COR-L47 (cell line): Measurements from ENCODE around the gene CYB5R2.
A peak's percentile ranks its signal among the peaks of the same experiment; 100 is the strongest.
"Not testable (repeated sequence)": the region's sequence is repeated elsewhere in the genome, so short reads cannot be mapped to it uniquely, and the experiment has no call there.

Experiments
- DNase-seq: peaks from one replicate; lab custom pipeline; 2025; lab: John Stamatoyannopoulos, UW

Gene CYB5R2

DNA sequence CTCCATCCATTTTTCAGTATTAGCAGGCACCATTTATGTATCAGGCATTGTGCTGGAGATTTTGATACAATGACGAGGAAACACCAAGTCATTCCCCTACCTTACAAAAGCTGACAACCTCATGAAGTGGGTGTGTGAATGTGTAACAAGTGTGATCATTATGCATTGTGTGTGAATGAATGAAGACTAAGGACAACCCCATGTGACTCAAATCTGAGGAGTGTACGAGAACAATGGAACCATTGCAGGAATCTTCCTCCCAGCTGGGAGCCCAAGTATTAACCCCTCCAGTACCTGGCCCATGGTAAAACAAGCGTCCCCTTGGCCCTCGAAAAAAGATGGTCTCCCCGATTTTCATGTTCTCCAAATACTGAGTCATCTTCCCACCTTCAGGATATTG lies 4.4 kb downstream of the CYB5R2 start:
- DNase-seq, result no peak

DNA sequence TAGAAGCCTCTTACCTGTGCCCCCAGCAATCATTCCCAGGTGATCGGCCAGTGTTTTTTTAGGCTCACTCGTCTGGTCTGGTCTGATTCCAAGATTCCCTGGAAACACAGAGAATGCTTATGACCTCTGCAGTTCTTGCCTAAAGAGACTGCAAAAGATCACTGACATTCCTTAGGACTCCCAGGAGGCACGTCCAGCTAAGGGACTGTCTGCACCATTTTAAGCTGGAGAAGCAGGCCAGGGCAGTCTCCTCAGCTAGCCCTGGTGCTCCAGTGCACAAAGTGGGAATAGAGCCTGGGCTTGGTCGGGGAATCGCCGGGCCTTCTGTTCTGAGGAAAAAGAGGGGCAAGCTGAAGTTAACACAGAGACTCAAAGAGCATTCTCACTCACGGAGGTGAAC lies 4.8 kb downstream of the CYB5R2 start:
- DNase-seq, result no peak

DNA sequence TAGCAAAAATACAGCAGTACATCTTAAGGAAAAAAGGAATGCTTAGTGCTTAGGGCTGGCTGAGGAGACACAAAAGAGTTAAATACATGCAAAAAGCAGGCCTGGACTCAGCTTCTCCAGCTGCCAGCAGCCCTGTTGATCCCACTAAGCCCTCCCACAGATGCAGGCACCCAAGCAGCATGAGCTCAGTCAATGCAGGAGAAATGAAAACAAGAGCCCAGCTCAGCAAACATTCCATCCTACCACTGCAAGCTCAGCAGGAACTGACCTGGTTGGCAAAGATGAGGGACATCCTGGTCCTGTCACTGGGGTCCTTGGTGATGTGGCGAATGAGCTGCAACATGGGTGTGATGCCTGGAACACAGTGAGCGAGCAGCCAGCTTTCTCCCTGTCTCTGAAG lies 5.8 kb downstream of the CYB5R2 start:
- no peak for DNase-seq

DNA sequence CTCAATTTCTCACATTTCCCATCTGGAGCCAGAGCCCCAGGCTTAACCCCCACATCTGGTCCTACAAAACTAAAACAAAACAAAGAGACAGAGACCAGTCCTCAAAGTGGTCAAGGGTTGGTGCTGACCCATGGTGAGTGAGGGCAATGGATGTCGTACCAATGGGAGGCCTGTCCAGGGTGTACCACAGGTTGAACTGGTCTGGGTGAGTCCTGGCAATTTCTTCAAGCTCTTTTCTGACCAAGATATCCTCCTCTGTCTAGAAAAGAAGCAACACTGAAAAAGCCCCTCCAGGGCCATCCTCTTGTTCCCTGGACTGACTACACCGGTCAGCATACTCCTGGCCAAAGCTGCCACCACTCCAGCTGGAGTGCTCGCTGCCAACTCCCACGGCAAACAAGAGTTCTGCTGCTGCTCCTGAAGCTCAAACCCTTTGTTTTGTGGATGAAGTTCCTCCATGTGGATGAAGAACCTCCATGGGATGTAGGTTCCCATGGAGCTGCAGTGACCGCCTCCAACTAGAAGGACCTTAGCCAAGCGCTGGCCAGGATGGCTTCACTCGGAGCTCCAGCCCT lies 6.9 kb downstream of the CYB5R2 start:
- DNase-seq, result no peak

DNA sequence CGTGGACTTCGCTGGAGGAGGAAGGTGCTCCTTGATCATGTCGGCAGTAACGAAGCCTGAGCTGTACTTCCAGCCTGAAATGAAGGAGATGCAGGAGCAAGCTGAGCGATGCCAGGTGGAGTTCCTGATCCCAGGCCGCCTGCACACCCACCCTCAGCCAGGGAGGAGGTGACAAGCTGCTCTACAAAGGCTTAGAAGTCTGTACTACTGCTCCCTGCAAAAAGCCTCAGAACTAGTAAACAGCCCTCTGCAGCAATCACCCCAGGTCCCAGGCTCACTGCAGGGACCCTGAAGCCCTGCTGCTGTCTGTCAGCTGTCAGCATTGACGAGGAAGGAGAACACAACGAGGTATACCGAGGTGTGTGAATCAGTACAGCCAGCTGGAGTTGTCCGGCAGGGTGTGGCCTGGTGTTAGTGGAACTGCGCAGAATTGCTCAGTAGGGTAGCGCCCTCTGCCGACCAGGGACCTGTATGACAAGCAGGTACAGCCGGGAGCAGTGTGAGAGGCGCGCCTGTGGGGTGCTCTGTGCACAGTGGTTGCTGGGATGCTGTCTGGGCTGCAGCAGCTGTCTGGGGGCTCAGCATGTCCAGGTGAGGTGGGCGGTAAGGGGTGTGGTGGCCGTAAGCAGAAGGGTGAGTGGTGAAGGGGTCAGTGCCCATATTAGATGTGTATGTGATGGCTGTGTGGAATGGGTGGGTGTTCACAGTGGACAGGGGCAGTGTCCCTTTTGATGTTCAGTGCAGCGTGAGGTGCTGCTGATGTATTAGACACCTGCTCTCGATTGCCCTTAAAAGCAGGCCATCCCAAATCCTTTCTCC lies 7.6 kb downstream of the CYB5R2 start:
- peak; percentile 49 for DNase-seq

DNA sequence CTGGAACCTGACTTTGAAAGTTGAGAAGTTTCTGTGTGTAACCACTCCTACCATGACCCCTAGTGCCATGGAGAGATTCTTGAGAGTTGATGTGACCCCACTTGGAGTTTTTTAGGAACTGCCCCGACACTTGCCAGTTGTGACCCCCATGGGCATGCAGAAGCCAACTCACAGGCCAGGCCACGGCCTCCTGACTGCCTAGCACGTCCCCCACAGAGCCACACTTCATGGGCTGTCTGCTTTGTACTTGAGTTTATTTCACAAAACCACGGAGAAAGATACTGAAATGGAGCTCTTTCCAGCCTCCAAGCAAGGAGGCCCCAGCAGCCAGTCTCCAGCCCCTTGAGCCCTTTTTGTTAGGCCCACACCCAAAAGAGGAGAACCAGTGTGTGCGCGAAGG lies 8.4 kb downstream of the CYB5R2 start:
- no peak for DNase-seq

DNA sequence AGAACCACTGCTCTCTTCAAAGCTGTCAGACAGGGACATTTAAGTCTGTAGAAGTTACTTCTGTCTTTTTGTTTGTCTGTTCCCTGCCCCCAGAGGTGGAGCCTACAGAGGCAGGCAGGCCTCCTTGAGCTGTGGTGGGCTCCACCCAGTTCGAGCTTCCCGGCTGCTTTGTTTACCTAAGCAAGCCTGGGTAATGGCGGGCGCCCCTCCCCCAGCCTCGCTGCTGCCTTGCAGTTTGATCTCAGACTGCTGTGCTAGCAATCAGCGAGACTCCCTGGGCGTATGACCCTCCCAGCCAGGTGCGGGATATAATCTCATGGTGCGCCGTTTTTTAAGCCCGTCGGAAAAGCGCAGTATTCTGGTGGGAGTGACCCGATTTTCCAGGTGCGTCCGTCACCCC lies 9.8 kb downstream of the CYB5R2 start:
- not testable (repeated sequence) for DNase-seq

DNA sequence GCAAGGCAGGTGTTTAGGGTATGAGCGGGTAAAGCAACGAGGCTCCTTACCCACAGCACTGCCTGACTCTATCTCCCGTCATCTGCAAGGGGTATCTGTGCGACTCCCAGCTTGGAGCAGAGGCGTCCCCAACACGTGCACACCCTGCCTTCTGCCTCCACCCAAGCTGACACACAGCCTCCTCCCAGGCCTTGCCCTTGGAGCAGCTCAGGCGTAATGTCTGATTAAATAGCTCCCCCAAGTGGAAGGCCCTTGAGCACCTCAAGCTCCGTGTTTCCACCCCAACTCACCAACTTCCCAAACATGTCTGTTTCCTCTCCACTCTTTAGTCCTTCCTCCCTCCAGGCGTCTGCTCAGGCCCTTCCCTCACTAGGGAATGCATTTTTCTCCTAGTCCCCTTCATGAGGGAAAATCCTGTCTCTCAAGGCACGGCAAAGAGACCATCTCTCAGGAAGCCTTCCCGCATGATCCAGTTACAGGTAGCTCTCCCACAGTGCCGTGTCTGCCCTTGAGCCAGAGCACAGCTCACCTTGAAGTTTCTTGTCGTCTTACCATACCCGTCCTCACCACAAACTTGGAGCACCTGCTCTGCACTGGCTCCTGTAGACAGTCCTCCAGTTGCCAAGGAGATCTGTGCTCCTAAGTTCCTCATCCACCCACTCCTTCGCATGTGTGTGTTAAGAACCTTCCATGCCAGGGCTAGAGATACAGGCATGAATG lies 15.8 kb downstream of the CYB5R2 start:
- DNase-seq, result no peak

DNA sequence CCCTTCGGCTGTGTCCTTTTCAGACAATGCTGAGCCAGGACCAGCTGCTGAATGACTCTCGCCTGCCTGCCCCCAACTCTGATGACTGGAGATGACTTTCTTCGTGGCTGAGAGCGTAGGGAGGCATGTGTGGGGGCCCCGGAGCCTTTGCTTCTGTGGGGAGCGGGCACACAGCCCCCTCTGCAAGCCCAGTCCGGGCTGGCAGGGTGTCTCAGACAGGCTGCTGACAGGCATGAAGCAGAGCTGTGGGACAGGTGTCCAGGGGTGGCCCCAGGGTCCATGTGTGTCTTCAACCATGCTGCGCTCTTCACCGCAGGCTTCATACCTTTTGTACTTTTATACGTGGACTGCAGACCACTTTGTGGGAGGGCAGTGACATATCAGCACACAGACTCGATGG lies 16.6 kb downstream of the CYB5R2 start:
- no peak for DNase-seq

DNA sequence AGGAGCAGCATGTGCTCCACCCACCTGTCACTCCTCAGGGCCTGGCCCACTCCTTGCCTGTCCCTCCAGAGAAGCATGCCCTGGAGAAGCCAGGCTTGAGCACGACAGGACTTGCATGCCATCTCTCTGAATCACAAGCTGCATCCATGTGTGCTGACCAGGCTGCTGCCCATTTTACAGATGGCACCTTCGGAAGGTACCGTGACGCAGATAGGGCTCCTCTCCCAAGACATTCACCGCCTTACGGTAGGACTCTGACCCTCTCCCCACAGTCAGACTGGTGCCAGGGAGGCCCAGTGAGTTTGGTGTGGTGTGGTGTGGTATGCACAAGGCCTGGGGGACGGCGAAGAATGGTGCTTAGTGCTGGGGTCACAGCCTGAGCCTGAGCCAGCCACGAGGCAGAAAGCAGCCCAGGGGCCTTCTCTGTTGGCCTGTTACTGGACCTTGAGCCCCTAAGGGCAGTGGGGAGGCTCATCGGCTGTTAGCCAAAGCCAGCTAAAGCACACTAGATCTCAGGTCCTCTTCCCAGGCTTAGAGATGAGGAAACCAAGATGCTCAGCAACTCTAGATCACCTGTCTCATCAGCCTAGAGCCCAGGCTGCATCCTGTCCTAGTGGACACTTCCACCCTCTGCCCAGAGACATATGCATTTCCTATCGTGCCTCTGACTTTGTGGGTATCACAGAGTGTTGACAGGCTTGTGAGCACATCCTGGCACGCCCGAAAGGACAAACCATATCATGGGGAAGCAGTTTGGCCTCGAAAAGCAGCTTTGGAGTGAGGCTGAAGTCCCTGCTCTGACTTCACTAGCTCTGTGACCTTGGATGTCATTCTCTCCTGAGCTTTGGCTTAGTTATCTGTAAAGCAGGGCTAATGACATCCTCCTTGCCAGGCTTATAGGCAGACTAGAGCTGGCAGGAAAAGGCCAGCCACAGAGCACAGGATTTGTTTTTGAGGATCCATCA lies 17.8 kb downstream of the CYB5R2 start:
- no peak for DNase-seq

DNA sequence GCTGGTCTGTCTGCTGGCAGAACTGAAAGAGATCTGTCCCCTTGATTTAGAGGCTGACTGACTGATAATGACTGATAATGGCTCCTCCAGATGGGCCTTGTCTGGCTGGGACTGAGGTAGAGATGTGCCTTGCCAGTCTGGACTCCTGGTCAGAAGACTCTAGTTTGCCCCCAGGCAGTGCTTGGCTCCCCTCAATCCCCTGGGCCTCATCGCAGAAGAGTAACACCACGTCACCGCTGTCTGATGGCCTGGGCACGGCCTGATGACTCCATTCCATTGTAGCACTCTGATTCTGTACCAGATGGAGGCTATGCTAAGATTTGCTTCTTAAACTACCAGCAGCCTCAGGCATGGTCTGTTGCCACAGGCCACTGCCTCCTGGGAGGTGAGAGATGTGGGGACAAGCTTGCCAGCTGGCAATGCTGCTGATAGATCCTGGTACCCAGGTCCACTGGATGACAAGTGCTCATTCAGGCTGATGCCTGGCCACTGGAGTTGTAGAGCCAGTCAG lies 19.1 kb downstream of the CYB5R2 start:
- no peak for DNase-seq

DNA sequence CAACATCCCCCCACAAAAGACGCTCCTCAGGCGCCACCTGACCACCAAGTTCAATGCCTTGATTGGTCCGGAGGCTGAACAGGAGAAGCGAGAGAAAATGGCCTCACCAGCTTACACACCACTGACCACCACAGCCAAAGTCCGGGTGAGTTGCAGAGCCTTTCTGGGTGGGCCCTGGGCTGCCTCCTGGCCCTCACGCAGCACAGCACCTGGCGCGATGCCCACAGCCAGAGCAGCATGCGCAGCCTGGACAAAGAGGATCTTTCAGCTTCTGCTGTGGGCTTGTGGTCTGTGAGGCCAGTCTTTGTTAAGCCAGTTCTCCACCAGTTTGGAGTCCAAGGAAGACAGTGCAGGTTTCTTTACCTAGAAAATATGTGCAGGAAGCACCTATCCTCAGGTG lies 21.6 kb downstream of the CYB5R2 start:
- DNase-seq, result no peak

DNA sequence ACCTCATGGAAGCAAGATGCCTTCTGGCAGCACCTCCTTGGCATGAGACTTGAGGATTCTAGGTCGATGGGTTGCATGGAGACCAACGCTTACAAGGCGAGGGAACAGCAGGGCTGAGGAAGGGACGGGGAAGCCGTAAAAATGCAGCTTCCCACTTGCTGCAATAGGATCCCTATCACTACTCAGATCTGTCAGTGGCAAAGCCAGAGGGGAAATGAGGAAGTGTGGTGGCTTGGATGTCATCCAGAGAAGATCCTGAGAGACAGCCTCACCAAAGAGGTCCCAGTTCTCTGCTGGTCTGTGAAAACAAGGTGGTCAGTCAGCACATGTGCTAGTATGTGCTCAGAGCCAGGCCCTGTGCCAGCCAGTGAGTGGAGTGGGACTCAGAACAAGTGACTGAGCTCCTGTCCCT lies 22.2 kb downstream of the CYB5R2 start:
- no peak for DNase-seq

DNA sequence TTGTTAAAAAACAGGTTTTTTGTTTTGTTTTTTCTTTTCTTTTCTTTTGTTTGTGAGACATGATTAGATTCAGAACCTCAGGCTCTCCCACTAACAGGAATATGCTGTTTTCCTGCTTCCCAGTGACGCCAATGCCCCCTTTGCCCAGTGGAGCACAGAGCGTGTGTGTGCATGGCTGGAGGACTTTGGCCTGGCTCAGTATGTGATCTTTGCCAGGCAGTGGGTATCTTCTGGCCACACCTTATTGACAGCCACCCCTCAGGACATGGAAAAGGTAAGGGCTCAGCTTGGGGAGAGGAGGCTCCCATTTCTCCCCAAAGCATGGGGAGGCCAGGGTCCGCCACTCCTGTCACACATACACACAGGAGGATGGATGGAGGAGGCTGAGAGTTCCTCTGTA lies 25.0 kb downstream of the CYB5R2 start:
- DNase-seq, result no peak

DNA sequence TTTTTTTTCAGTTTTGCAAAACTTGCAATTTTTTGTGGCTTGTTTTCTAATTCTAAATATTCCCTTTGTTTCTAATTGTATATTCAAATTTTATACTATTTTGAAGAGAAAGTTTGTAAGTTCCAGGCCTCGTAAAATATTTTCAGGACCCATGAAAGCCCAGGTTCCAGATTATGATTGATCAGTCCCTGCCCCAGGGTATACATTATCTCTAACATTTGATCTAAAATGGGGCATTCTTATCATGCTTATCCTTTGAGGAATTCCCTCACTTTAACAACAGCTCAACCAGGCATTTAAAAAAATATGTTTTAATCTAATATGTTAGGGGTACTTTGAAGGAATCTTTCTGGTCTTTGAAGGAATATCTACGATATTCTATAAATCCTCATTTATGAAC lies 26.4 kb downstream of the CYB5R2 start:
- no peak for DNase-seq

DNA sequence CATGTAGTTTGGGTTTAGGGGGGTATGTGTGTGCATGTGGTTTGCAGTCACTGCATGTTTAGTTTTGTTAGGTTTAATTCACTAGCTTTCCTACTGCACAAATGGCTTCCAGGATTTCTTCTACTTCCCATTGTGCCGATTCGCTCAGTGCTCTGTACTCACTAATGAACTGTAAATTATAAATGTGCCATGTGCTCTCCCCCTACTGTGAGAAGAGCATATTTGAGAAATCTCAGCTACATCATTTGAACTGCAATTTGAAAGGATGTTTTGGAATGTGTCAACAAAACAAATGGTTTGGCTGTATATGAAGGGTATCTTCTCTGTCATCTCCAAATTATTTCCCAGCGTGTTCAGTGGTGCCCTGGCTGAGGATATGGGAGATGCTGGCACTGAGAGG lies 28.1 kb downstream of the CYB5R2 start:
- no peak for DNase-seq

DNA sequence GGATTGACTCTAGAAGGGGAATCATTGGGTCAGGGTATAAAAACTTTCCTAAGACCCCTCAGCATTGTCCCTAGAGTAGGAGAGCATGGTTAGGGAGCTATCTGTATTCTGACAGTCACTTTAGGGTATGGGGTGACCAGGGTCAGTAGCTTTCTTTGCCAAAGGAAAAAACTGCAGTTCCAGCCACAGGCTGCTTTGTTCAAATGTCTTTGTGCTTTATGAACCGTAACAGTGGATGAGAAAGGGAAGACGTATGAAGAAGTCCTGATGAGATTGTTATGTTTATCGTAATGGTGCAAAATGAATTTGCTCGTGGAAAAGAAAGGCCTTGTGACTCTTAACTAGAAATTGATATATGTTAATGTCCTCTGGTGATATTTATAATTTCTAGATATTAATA lies 30.0 kb downstream of the CYB5R2 start:
- DNase-seq, result no peak

DNA sequence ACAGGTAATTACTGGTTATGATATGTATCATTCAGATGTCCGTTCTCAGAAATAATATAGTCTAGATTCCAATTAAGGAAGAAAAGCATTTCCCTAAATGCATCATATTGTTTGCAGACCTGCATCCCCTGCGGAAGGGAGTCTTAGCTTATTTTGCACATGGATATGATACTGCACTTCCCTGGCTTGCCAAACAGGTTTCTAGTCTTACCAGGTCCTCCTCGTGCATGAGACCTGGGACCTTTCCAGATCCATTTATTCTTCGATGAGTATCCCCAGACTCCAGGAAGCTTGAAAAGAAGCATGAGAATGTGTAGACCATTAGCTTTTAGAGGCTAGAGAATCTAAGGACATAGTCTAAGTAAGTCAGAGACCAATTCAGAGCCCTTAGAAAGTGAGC lies 30.6 kb downstream of the CYB5R2 start:
- no peak for DNase-seq

DNA sequence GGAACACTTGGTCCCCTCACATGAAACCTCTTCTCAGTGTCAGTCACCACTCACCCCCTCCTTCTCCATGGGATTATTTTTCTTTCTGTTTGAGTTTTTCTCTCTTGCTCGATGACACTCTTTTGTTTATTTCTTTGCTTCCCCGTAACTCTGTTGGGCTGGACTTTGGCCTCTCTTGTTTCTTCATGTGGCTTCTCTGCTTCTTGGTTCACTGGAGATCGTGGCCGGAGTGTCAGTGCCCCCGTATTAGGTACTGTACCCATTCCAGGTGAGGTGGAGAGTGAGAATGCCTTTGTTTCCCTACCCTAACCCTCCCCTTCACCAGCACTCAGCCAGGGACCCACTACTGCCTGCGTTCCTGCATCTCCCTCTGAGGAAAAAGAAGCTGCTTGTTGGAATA lies 32.5 kb downstream of the CYB5R2 start:
- DNase-seq, result no peak

DNA sequence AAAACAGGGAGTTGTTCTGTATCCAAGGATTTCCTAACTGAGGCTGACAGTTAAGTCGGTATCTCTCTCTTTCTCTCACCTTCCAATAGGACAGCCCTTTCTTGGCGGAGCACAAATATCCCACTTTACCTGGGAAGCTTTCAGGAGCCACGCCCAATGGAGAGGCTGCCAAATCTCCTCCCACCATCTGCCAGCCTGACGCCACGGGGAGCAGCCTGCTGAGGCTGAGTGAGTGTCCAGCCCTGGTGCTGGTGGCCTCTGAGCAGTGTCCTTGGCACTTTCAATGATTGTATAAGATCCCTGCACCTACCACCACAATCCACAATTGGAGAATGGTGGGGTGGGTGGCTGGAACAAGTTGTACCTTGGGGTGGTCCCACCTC lies 33.7 kb downstream of the CYB5R2 start:
- DNase-seq, result no peak

DNA sequence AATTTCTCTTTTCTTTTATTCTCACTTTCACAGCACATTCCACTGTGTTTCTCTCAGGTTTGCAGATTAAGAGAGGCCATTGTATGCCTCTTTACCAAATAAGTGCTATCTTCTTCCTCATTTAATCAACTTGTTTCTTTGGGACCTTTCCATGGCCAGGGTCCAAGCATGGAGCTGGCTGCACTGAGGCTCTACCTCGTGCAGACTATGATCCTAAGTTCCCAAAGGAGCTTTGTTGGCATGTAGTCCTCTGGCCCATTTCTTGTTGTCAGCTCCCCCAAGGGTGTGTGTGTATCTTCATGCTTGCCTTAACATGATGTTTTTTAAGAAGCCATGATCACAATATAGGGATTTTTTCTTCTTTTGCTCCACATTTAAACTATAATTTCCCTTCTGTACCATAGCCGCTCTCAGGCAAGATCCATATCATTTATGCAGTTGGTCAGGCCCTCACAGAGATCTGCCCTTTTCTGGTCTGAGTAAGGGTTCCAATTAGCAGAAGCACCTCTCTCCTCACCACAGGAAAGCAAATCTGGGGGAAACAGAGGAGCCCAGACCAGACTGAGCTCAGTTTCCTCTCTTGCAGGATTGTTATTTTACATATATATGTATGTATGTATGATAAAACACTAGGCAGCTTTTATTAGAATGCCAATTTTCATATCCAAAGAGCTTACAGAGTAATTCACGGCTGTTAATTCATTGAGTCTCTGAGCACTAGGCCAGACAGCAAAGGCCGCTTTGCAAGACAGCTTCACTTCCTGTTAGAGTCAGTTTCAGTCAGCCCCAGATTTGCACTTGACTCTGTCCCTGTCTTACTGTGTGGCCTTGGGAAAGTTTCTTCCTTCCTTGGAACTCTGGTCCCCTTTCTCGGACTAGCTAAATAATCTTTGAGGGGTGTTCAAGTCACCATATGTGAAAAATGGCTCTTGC lies 34.3 kb downstream of the CYB5R2 start:
- DNase-seq, result no peak
